Activated T-cell treated with anti-CD3 and anti-CD28 coated beads for 48 hours (primary cell): ENCODE data around the gene KRTAP9-6.
"Not testable (repeated sequence)": the region's sequence is repeated elsewhere in the genome, so short reads cannot be mapped to it uniquely, and the experiment has no call there.

Source experiments
- DNase-seq: peaks from one replicate; pipeline ENCODE4 v3.0.0-alpha.2; 2020; ENCODE audit warnings: low read depth

The KRTAP9-6 gene

DNA sequence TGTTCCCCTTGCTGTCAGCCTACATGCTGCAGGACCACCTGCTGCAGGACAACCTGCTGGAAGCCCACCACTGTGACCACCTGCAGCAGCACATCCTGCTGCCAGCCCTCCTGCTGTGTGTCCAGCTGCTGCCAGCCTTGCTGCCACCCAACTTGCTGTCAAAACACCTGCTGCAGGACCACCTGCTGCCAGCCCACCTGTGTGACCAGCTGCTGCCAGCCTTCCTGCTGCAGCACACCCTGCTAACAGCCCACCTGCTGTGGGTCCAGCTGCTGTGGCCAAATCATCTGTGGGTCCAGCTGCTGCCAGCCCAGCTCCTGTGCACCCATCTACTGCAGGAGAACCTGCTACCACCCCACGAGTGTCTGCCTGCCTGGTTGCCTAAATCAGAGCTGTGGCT lies 6.1 kb downstream of the KRTAP9-6 start:
- DNase-seq, result not testable (repeated sequence)

DNA sequence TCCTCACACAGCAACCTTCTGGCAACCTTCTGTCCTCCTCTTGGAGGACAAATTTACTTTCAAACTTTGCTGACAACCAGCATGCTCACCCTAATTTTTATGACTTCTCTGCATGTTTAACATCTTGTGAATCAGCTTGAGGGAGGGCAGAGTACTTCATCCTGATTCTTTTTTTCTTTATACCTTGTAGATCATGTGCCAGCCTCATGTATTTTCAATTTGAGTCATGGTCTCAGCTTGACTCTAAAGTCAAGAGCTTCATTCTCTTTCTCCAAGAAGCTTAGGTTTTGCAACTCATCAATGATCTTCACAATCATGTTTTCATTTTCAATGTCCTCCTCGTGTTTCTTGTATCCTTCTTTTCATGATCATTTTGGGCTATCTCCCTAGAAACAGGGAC lies 6.7 kb downstream of the KRTAP9-6 start:
- DNase-seq, result no peak

DNA sequence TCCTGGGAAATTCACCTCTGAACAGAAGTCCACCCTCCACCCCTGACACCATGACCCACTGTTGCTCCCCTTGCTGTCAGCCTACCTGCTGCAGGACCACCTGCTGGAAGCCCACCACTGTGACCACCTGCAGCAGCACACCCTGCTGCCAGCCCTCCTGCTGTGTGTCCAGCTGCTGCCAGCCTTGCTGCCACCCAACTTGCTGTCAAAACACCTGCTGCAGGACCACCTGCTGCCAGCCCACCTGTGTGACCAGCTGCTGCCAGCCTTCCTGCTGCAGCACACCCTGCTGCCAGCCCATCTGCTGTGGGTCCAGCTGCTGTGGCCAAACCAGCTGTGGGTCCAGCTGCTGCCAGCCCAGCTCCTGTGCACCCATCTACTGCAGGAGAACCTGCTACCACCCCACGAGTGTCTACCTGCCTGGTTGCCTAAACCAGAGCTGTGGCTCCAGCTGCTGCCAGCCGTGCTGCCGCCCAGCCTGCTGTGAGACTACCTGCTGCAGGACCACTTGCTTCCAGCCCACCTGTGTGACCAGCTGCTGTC lies 10.5 kb downstream of the KRTAP9-6 start, which contains the start of gene KRTAP9-7:
TSS of gene KRTAP9-7 (plus strand) at position 51 of the 543 bp plus-strand sequence. CDS start at position 51, 0 bp downstream.
- not testable (repeated sequence) for DNase-seq

- no peak for DNase-seq
Measured at GRCh38 chr17:41278176-41278955, 13.2 kb downstream of the KRTAP9-6 start.

DNA sequence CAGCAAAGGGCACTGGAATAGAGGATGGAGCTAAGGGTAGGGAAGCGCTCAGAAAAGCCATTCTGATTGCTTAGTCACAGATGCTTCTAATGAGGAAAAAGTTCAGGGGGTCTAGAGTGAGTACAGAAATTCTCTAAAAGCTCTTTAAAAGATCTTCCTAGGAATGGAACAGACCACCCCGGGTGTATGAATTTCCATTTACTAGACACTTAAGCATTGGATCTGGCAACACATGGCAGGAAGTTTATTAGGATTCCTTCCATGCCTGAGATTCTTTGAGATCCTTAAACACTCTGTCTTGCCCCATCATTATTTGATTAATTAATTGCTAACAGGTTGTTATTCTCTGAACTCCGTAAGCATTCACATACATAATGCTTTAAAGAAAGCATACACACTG lies 18.9 kb downstream of the KRTAP9-6 start:
- DNase-seq, result no peak

DNA sequence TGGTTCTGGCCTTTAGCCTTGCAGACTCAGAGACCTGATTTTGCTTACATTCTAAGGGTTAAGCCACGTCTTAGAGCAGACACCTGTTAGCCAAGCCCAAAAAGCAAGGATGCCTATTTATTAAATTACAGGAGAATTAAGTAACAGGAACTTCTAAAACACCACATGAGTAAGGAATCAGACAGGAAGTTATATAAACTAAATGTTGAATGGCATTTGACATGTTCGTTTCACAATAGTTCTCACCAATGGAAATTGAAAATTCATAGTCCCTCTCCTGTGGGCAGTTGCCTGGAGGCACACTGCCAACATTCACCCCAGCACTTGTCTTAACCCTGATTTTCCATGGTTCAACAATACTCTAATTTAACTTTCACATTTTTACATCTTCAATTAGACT lies 19.4 kb downstream of the KRTAP9-6 start:
- no peak for DNase-seq

GRCh38 chr17:41287050-41287449 lies 21.9 kb downstream of the KRTAP9-6 start:
- DNase-seq, result no peak

DNA sequence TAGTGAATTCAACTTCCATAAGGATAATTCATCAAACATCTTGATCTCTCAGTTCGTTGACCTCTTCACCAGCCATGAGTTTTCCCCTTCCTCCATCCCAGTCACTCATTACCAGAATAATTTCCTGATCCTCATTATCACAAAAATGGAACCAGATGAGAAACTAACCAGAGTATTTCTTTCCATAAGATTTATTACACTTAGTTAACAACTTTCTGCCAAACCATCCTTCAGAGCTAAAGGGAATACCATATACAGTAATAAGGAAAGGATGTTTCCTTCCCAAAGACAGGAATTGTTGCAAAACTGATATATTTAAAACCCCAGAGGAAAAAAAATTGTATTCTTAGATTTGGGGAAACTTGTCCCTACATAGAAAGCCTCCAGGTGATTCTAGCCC lies 28.8 kb downstream of the KRTAP9-6 start:
- DNase-seq, result no peak

DNA sequence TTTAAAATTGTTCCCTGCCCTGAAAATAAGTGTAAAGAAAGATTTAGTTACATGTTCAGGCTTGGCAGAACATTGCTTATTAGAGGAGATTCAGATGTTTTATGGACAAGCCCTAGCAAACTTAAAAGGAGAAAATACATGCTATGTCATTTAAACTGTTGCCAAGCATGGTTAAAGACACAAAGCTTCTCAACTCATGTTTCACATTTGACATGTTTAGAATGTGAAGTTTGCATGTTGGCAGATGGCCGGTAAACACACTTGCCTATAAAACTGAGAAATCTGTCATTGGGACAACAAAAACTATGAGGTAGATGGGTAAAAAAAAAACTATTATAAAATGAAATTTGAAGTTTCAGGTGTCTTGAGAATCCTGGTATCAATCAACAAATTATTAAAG lies 31.7 kb downstream of the KRTAP9-6 start:
- no peak for DNase-seq

DNA sequence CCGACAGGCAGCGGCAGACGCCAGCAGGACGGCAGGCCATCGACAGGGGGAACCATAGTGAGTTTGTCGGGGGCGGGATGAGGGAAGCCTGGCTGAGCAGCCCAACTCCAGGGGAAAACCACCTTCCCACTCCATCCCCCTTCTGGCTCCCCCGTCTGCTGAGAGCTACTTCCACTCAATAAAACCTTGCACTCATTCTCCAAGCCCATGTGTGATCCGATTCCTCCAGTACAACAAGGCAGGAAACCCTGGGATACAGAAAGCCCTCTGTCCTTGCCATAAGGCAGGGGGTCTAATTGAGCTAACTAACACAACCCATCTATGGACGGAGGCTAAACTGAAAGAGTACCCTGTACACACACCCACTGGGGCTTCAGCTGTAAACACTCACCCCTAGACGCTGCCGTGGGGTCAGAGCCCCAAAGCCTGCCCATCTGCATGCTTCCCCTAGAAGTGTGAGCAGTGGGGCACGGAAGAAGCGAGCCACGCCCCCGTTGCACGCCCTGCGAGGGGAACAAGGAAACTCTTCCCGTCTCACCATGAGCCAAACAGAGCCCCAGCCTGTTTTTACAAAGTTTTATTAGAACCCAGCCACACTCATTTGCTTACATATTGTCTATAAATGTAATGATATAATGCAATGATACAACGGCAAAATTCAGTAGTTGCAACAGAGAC lies 33.4 kb downstream of the KRTAP9-6 start:
- no peak for DNase-seq

- DNase-seq, result no peak
Measured at GRCh38 chr17:41301204-41301790, 36.1 kb downstream of the KRTAP9-6 start.

GRCh38 chr17:41301916-41302901 lies 37.0 kb downstream of the KRTAP9-6 start, which contains the start of gene KRTAP29-1:
Gene KRTAP29-1, minus strand, starts transcription at chr17:41302851. Its CDS starts 0 bp downstream, at chr17:41302851.
- DNase-seq, result no peak

DNA sequence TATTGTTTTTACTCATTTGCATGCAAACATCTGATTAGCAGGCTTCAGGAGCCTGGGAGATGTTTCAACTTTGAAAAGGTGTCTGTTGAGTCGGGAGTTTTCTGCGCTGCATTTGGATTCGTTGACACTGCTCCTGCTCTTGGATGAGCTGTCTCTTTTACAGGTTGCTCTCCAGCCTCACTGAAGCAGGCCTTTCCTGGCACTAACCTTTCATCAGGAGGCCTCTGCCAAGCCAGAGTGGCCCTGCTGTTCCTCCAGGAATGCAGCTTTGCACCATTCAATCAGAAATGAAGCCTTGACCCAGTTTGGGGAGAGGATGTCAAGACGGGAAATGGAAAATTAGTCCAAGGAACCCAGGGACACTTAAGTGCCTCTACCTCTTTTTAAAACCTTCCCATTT lies 37.8 kb downstream of the KRTAP9-6 start:
- DNase-seq, result no peak

DNA sequence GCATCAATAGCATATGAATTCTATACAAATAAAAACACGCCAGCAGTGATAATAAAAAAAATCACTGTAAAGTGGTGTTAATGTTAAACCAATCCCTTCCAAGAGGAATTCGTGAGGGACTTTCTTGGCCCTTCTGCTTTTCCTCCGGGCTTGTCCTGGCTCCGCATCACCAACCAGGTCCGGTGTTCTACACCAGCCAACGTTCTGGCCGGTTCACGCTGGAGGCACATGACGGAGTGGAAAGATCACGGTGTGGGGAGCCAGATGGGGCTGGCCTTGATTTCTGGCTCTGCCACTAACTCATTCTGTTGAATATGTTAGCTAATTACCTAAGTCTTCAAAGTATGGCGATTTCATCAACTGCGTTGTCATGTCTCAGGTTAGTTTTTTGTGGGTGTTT lies 38.9 kb downstream of the KRTAP9-6 start:
- no peak for DNase-seq

DNA sequence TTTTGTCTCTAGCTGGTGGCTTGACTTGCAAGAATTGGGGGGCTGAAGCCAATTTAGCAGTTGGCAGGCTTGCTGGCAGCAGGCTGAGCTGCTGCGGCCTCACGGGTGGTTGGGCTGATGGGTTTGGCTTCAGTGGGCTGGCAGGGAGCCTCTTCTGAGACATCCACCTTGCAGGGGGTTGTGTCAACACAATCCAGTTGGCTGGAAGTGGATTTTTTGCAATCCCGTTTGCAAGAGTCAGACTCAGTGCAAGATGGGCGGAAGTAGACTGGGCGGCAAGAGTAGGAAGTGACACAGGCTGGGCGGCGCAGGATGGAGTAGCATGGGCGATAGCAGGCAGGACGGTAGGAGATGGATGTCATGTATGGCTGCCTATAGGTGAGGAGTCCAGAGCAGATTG lies 42.5 kb downstream of the KRTAP9-6 start:
- no peak for DNase-seq

DNA sequence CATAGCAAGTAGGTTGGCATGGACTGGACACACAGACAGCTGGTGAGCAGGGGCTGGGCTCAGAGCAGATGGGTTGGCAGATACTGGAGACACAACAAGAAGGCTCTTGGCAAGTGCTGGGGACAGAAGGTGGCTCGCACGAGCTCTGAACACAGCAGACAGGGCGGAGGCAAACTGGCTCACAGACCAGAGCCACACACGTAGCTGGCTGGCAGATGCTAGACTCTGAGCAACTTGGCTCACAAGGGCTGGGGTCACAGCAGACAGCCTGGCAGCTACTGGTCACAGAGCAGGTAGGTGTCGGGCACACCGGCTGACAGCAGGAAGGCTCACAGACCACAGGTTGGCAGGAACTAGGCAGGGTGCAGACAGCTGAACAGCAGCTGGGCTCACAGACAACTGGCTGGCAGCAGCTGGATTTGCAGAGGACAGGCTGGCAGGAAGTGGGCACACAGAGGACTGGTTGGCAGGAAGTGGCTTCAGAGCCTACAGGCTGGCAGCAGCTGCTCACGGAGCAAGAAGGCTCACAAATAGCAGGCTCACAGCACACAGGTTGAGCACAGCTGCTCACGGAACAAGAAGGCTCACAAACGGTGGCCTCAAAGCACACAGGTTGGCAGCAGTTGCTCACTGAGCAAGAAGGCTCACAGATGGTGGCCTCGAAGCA lies 43.2 kb downstream of the KRTAP9-6 start:
- DNase-seq, result peak; percentile 35

- DNase-seq, result no peak
Measured at GRCh38 chr17:41308918-41309359, 43.8 kb downstream of the KRTAP9-6 start, which contains the start of gene KRTAP16-1. Gene KRTAP16-1, minus strand, starts transcription at chr17:41309309. Its CDS starts 56 bp downstream, at chr17:41309253.

- DNase-seq, result no peak
Measured at GRCh38 chr17:41311111-41311510, 45.9 kb downstream of the KRTAP9-6 start.

DNA sequence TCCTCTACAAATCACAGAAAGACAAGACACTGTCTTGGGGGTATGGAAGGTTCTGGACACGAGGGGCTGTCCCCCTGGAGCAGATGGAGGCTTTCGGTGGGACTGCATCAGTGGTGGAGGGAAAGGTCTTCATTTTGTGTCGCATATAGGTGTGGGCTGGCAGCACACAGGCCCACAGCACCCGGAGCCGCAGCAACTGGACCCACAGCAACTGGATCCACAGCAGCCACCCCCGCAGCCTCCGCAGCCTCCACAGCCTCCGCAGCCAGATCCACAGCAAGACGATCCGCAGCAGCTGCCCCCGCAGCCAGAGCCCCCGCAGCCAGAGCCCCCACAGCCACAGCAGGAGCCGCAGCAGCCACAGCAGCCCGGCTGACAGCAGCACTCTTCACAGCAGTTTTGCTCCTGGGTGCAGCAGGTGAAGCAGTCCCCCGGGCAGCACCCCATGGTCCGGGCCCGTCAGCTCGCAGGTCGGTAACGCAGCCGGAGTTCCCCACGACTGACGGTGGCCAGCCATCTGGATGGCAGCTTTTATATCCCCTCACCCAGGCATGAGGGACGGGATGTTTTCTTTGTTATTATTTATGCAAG lies 50.1 kb downstream of the KRTAP9-6 start, which contains the start of gene KRTAP17-1:
TSS of gene KRTAP17-1 (minus strand) at position 507 of the 591 bp plus-strand sequence. CDS start at position 447, 60 bp downstream.
- DNase-seq, result no peak
